Measurements from ENCODE around the gene ISCU.

Gene ISCU

GRCh38 chr12:108603743-108604142 lies 41.3 kb downstream of the ISCU start:
- no peak for DNase-seq (ENCODE audit: low spot score)

GRCh38 chr12:108604208-108604941 lies 42.0 kb downstream of the ISCU start:
- DNase-seq (ENCODE audit: low spot score) = no peak

- no peak for DNase-seq (ENCODE audit: low spot score)
Measured at GRCh38 chr12:108605000-108605689, 42.7 kb downstream of the ISCU start.

- no peak for DNase-seq (ENCODE audit: low spot score)
Measured at GRCh38 chr12:108605690-108606406, 43.5 kb downstream of the ISCU start.

- no peak for DNase-seq (ENCODE audit: low spot score)
Measured at GRCh38 chr12:108606492-108606891, 44.1 kb downstream of the ISCU start.

- no peak for DNase-seq (ENCODE audit: low spot score)
Measured at GRCh38 chr12:108607981-108608600, 45.7 kb downstream of the ISCU start.

- no peak for DNase-seq (ENCODE audit: low spot score)
Measured at GRCh38 chr12:108608616-108609015, 46.2 kb downstream of the ISCU start.

- DNase-seq (ENCODE audit: low spot score) = no peak
Measured at GRCh38 chr12:108609537-108610335, 47.3 kb downstream of the ISCU start.

- DNase-seq (ENCODE audit: low spot score) = no peak
Measured at GRCh38 chr12:108610336-108610815, 48.0 kb downstream of the ISCU start.

- DNase-seq (ENCODE audit: low spot score) = no peak
Measured at GRCh38 chr12:108610856-108611605, 48.6 kb downstream of the ISCU start.

- no peak for DNase-seq (ENCODE audit: low spot score)
Measured at GRCh38 chr12:108611884-108612415, 49.6 kb downstream of the ISCU start.

- no peak for DNase-seq (ENCODE audit: low spot score)
Measured at GRCh38 chr12:108612788-108613282, 50.4 kb downstream of the ISCU start.

GRCh38 chr12:108613548-108613947 lies 51.2 kb downstream of the ISCU start:
- DNase-seq (ENCODE audit: low spot score) = no peak

GRCh38 chr12:108614041-108614440 lies 51.6 kb downstream of the ISCU start:
- DNase-seq (ENCODE audit: low spot score) = no peak

- DNase-seq (ENCODE audit: low spot score) = no peak
Measured at GRCh38 chr12:108614639-108615038, 52.2 kb downstream of the ISCU start.

- no peak for DNase-seq (ENCODE audit: low spot score)
Measured at GRCh38 chr12:108615918-108616317, 53.5 kb downstream of the ISCU start.

- no peak for DNase-seq (ENCODE audit: low spot score)
Measured at GRCh38 chr12:108616359-108616758, 54.0 kb downstream of the ISCU start.

GRCh38 chr12:108616941-108617858 lies 54.8 kb downstream of the ISCU start:
- peak; percentile 62 for DNase-seq (ENCODE audit: low spot score)

Data from Ammon's horn (tissue), 1 donor.